Large intestine (tissue), 12 donors: ENCODE results near the gene OPN1LW. TPM values are rescaled to one million over a fixed set of nuclear protein-coding genes. Genes with fewer than 3 reads are reported as not detected.
"Not testable (repeated sequence)": the region's sequence is repeated elsewhere in the genome, so short reads cannot be mapped to it uniquely, and the experiment has no call there.

Experiments
- DNase-seq, 2 donors: peaks; one replicate each; pipeline versions ENCODE4 v3.0.0 to v3.0.0-alpha.2; 2013
- H3K27ac ChIP-seq: one replicate; pipeline ENCODE4 v1.5.1; 2013; ENCODE audit warnings: low read length
- H3K27me3 ChIP-seq: 2 replicates; pipeline ENCODE4 v1.6.1; 2013; ENCODE audit warnings: low read length; ENCODE audit not compliant: control insufficient read depth, insufficient read depth
- H3K36me3 ChIP-seq: 2 replicates; pipeline ENCODE4 v1.6.1; 2013; ENCODE audit warnings: low read length; ENCODE audit not compliant: control insufficient read depth, insufficient read depth
- H3K4me1 ChIP-seq: one replicate; pipeline ENCODE4 v1.6.1; 2013; ENCODE audit warnings: low read length; ENCODE audit not compliant: control insufficient read depth, insufficient read depth
- H3K4me3 ChIP-seq: one replicate; pipeline ENCODE4 v1.5.1; 2013; ENCODE audit warnings: low read length
- H3K9me3 ChIP-seq: one replicate; pipeline ENCODE4 v1.6.1; 2013; ENCODE audit warnings: mild to moderate bottlenecking, low read depth, low read length, moderate library complexity; ENCODE audit not compliant: control insufficient read depth
- WGBS: methylation state at CpG from one replicate; pipeline ENCODE4 v1.1.5; 2013; ENCODE audit warnings: low lambda C conversion rate; ENCODE audit not compliant: insufficient coverage; 5-methylcytosine and 5-hydroxymethylcytosine counted together
- long read RNA-seq, 11 donors: transcript quantifications; one replicate each; lab custom pipeline, GENCODE V29; 2026
- polyA plus RNA-seq: library from polyadenylated mRNA; unstranded; fragments of 120-200 nt; gene quantifications from one replicate; pipeline ENCODE4 v1.2.1, GENCODE V29; 2013

OPN1LW gene
- polyA plus RNA-seq, result not detected
- long read RNA-seq, donor 1, result 0 reads
- long read RNA-seq, donor 2, result 0 reads
- long read RNA-seq, donor 3, result 0 reads
- long read RNA-seq, donor 4, result 0 reads
- long read RNA-seq, donor 5, result 0 reads
- long read RNA-seq, donor 6, result 0 reads
- long read RNA-seq, donor 7, result 0 reads
- long read RNA-seq, donor 8, result 0 reads
- long read RNA-seq, donor 9, result 0 reads
- long read RNA-seq, donor 10, result 0 reads
- long read RNA-seq, donor 11, result 0 reads

DNA sequence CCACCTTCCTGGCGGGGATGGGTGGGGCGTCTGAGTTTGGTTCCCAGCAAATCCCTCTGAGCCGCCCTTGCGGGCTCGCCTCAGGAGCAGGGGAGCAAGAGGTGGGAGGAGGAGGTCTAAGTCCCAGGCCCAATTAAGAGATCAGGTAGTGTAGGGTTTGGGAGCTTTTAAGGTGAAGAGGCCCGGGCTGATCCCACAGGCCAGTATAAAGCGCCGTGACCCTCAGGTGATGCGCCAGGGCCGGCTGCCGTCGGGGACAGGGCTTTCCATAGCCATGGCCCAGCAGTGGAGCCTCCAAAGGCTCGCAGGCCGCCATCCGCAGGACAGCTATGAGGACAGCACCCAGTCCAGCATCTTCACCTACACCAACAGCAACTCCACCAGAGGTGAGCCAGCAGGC is at the start of gene OPN1LW:
Gene OPN1LW (plus strand): TSS at position 234 of the 400 bp plus-strand sequence. CDS start 41 bp downstream, at position 275.
- H3K9me3 ChIP-seq, H3K4me3 ChIP-seq, H3K27me3 ChIP-seq, H3K4me1 ChIP-seq, DNase-seq, H3K27ac ChIP-seq, H3K36me3 ChIP-seq: not testable (repeated sequence)
- no CpG with 5 or more reads among the region's 15 CpGs for WGBS

DNA sequence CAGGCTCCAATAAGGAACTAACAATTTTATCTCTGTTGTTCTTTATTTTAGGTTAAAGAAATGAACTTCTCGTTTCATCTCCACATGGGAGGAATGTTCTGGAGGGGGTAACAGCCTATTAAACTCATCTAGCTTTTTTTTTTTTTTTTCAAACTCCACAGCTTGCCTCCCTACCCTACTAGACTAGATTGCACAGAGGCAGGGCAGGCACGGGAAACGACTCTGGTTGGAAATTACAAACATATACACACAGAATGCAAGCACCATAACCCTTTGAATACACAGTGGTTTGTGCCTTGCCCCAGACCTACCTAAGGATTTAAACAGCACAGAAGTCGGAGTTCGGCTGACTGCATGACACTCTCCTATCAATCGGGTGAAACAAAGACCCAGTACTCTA is 49.2 kb upstream of the OPN1LW start:
- H3K36me3 ChIP-seq, result peaks cover 2% of the 10 kb centered on the region
- WGBS, result 20% methylated on average over 1 of the region's 6 CpGs
- no peak overlapping the region for H3K27ac ChIP-seq
- H3K4me1 ChIP-seq, result peaks cover 7% of the 10 kb centered on the region
- H3K9me3 ChIP-seq, result no peaks in the 10 kb centered on the region
- DNase-seq, result no peak
- no peaks in the 10 kb centered on the region for H3K27me3 ChIP-seq
- no peak overlapping the region for H3K4me3 ChIP-seq

GRCh38 chrX:154096140-154097002 is 47.7 kb upstream of the OPN1LW start:
- no peaks in the 10 kb centered on the region for H3K27me3 ChIP-seq

DNA sequence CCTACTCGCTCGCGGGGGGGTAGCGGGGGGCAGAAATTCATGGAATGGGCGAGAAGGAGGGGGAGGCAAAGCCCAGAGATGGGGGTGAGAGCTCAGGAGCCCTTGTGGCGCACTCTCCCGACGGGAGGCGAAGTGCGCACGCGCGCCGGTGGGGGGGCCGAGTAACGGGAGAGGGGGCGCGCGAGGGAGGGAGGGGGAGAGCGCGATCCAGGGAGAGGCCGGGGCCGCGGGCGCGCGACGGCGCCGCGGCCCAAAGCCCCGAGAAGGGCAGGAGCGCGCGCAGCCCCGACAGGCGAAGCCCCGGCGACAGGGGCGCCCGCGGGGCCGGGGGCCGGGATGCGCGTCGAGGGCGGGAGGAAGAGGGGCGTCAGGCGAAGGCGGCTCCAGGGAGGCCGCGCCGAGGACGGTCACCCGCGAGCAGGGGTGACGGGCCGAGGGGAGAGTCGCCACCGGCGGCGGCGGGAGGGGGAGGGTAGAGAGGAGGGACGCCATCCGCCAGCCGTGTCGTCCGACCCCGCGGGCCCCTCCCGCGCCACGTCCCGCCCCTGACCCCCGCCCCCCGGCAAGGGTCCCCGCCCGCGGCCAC is 46.9 kb upstream of the OPN1LW start:
- Histone ChIP-seq H3K4me1 (peaks cover 7% of the 10 kb centered on the region), H3K4me3 (peak overlapping the region; percentile 74), H3K27ac (peak overlapping the region; percentile 70), H3K9me3 (no peaks in the 10 kb centered on the region), H3K27me3 (no peaks in the 10 kb centered on the region), H3K36me3 (no peaks in the 10 kb centered on the region)
- no CpG with 5 or more reads among the region's 80 CpGs for WGBS
- DNase-seq, result peak; percentile 51 to 62

More at GRCh38 chrX:154096140-154097002, 47.7 kb upstream of the OPN1LW start:
- peak; percentile 4 to 11 for DNase-seq
- H3K27ac ChIP-seq, result peak overlapping the region; percentile 70
- no peaks in the 10 kb centered on the region for H3K9me3 ChIP-seq
- no CpG with 5 or more reads among the region's 31 CpGs for WGBS
- peaks cover 7% of the 10 kb centered on the region for H3K4me1 ChIP-seq
- H3K36me3 ChIP-seq, result peaks cover 2% of the 10 kb centered on the region
- H3K4me3 ChIP-seq, result peak overlapping the region; percentile 74

GRCh38 chrX:154097589-154098541 is 46.2 kb upstream of the OPN1LW start, which contains the start of gene MECP2:
TSS of gene MECP2 (minus strand) at chrX:154097717.
- Histone ChIP-seq H3K27ac (peak within 1 kb of the TSS; percentile 70), H3K4me3 (peak within 1 kb of the TSS; percentile 74), H3K27me3 (no peaks in the 10 kb centered on the region), H3K4me1 (peaks cover 4% of the 10 kb centered on the region), H3K36me3 (no peaks in the 10 kb centered on the region), H3K9me3 (no peaks in the 10 kb centered on the region)
- DNase-seq, result peak; percentile 90 to 92
- no CpG with 5 or more reads among the region's 75 CpGs for WGBS

GRCh38 chrX:154098551-154098950 is 45.5 kb upstream of the OPN1LW start:
- peaks cover 4% of the 10 kb centered on the region for H3K4me1 ChIP-seq
- H3K27ac ChIP-seq, result no peak overlapping the region
- H3K27me3 ChIP-seq, result no peaks in the 10 kb centered on the region
- DNase-seq, result no peak
- H3K4me3 ChIP-seq, result no peak overlapping the region
- H3K36me3 ChIP-seq, result no peaks in the 10 kb centered on the region
- no CpG with 5 or more reads among the region's 2 CpGs for WGBS
- H3K9me3 ChIP-seq, result no peaks in the 10 kb centered on the region

DNA sequence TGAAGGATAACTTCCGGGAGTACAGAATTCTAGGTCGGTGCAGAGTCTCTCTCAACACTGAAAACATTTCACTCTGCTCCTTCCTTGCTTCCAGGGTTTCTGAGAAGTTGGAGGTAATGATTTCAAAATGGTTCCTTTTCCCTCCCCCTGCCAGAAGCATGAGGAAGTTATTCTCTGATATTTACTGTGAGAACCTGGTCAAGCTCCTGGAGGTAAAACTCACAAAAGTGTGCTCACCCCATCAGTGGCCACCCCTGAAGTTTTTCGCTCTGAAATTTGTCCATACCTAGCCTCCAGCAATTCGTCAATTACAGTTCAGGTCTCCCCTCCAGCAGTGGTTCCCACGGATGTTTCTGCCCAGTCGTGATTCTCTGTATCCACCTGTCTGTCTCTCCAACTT is 30.3 kb upstream of the OPN1LW start:
- no peak overlapping the region for H3K27ac ChIP-seq
- no CpG with 5 or more reads among the region's 6 CpGs for WGBS

GRCh38 chrX:154114652-154115051 is 29.4 kb upstream of the OPN1LW start:
- no peaks in the 10 kb centered on the region for H3K27me3 ChIP-seq
- no peak overlapping the region for H3K4me3 ChIP-seq
- WGBS, result no CpG with 5 or more reads among the region's 5 CpGs
- H3K27ac ChIP-seq, result no peak overlapping the region
- DNase-seq, result no peak
- H3K36me3 ChIP-seq, result no peaks in the 10 kb centered on the region
- no peaks in the 10 kb centered on the region for H3K4me1 ChIP-seq
- no peaks in the 10 kb centered on the region for H3K9me3 ChIP-seq

More for the DNA sequence above, 30.3 kb upstream of the OPN1LW start:
- Histone ChIP-seq H3K9me3 (no peaks in the 10 kb centered on the region), H3K4me1 (no peaks in the 10 kb centered on the region), H3K36me3 (no peaks in the 10 kb centered on the region), H3K27me3 (no peaks in the 10 kb centered on the region), H3K4me3 (no peak overlapping the region)
- no peak for DNase-seq

DNA sequence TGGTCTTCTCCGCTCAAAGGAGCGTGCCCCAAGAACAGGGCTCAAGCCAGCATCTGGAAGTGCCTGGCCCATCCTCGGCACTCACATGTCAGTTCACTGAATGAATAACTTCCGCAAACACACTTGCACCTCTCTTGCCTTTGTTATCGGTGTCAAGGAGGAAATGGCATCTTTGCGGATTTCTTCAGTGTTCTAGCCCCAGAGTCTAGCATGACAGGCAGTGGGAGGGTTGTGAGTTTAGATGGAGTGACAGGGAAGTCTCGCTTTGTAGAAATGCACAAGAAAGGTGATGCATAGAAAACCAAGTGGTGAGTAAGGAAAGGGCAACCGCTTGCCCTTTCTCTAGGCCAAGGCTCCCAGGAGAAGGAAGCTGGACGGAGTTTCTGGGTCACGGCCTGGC is 29.0 kb upstream of the OPN1LW start:
- Histone ChIP-seq H3K27me3 (no peaks in the 10 kb centered on the region), H3K36me3 (no peaks in the 10 kb centered on the region), H3K4me3 (no peak overlapping the region), H3K9me3 (no peaks in the 10 kb centered on the region), H3K4me1 (no peaks in the 10 kb centered on the region), H3K27ac (no peak overlapping the region)
- DNase-seq, result no peak
- WGBS, result no CpG with 5 or more reads among the region's 10 CpGs
